HG02642 (cell line): ENCODE results near the gene ACTL10.
"Not testable (repeated sequence)": the region's sequence is repeated elsewhere in the genome, so short reads cannot be mapped to it uniquely, and the experiment has no call there.

Source experiments
- ATAC-seq: cut with Tn5 transposase; IDR thresholded peaks from one replicate; pipeline ENCODE4 v1.9.1; 2021; ENCODE audit warnings: mild to moderate bottlenecking; ENCODE audit not compliant: unreplicated experiment, poor library complexity

Gene ACTL10

GRCh38 chr20:33666293-33667244, at the start of gene ACTL10:
TSS of gene ACTL10 (plus strand) at chr20:33666943. CDS start at chr20:33667498, 555 bp downstream.
- peak; percentile 68 for ATAC-seq

GRCh38 chr20:33621717-33622400, 44.9 kb upstream of the ACTL10 start:
- ATAC-seq: no peak

- no peak for ATAC-seq
Measured at GRCh38 chr20:33622705-33623365, 43.9 kb upstream of the ACTL10 start.

- ATAC-seq: no peak
Measured at GRCh38 chr20:33624399-33624798, 42.3 kb upstream of the ACTL10 start.

- no peak for ATAC-seq
Measured at GRCh38 chr20:33626190-33626589, 40.6 kb upstream of the ACTL10 start.

GRCh38 chr20:33627577-33628216, 39.0 kb upstream of the ACTL10 start:
- no peak for ATAC-seq

- no peak for ATAC-seq
Measured at GRCh38 chr20:33629533-33629932, 37.2 kb upstream of the ACTL10 start.

- no peak for ATAC-seq
Measured at GRCh38 chr20:33629979-33630378, 36.8 kb upstream of the ACTL10 start.

- ATAC-seq: no peak
Measured at GRCh38 chr20:33630507-33630906, 36.2 kb upstream of the ACTL10 start.

- ATAC-seq: not testable (repeated sequence)
Measured at GRCh38 chr20:33631910-33632309, 34.8 kb upstream of the ACTL10 start.

- no peak for ATAC-seq
Measured at GRCh38 chr20:33635341-33635740, 31.4 kb upstream of the ACTL10 start.

- no peak for ATAC-seq
Measured at GRCh38 chr20:33636776-33637175, 30.0 kb upstream of the ACTL10 start.

GRCh38 chr20:33640287-33640686, 26.5 kb upstream of the ACTL10 start:
- ATAC-seq: no peak

GRCh38 chr20:33644313-33645071, 22.3 kb upstream of the ACTL10 start:
- no peak for ATAC-seq

GRCh38 chr20:33645072-33645358, 21.7 kb upstream of the ACTL10 start:
- ATAC-seq: no peak

GRCh38 chr20:33645396-33645795, 21.3 kb upstream of the ACTL10 start:
- no peak for ATAC-seq

- ATAC-seq: no peak
Measured at GRCh38 chr20:33646191-33646590, 20.6 kb upstream of the ACTL10 start.

- not testable (repeated sequence) for ATAC-seq
Measured at GRCh38 chr20:33646959-33647602, 19.7 kb upstream of the ACTL10 start.

GRCh38 chr20:33647603-33648395, 18.9 kb upstream of the ACTL10 start:
- ATAC-seq: peak; percentile 59
